ENCODE results near the gene TAF3.

TAF3 gene

DNA sequence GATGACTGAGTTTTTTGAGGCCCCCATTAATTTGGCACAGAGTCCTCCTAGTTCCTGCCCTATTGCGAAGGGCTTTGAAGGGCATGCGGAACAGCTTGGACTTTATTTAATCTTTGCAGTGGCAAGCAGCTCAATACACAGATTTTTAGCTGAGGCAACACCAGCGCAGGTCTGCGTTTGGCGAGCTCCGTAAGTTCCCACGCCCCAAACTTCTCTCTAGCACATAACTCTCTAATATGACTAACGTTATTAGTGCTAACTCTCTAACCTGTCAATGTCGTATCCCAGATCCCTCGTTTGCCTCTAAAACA is 366 bp upstream of the TAF3 start:
- H3K4me3 ChIP-seq (ENCODE audit: low read length) = peak overlapping the region; percentile 98
- no peaks in the 10 kb centered on the region for H3K4me1 ChIP-seq (ENCODE audit: control insufficient read depth, low read depth, low read length)
- H3K9ac ChIP-seq (ENCODE audit: low read length) = peak overlapping the region; percentile 73
- peaks cover 5% of the 10 kb centered on the region for H3K27me3 ChIP-seq (ENCODE audit: control insufficient read depth, insufficient read depth, low read length)
- no peak overlapping the region for H3K27ac ChIP-seq (ENCODE audit: low read length)
- no peaks in the 10 kb centered on the region for H3K36me3 ChIP-seq (ENCODE audit: control insufficient read depth, low read depth, low read length)
- H3K9me3 ChIP-seq (ENCODE audit: control insufficient read depth, low read depth, low read length) = no peaks in the 10 kb centered on the region

GRCh38 chr10:7819121-7819460 is 786 bp downstream of the TAF3 start:
- H3K36me3 ChIP-seq (ENCODE audit: control insufficient read depth, low read depth, low read length) = peaks cover 1% of the 10 kb centered on the region
- H3K4me1 ChIP-seq (ENCODE audit: control insufficient read depth, low read depth, low read length) = no peaks in the 10 kb centered on the region
- H3K4me3 ChIP-seq (ENCODE audit: low read length) = peak overlapping the region; percentile 98
- H3K27me3 ChIP-seq (ENCODE audit: control insufficient read depth, insufficient read depth, low read length) = peaks cover 5% of the 10 kb centered on the region
- no peaks in the 10 kb centered on the region for H3K9me3 ChIP-seq (ENCODE audit: control insufficient read depth, low read depth, low read length)
- H3K27ac ChIP-seq (ENCODE audit: low read length) = no peak overlapping the region
- peak overlapping the region; percentile 73 for H3K9ac ChIP-seq (ENCODE audit: low read length)

GRCh38 chr10:7824251-7824650 is 5.9 kb downstream of the TAF3 start:
- H3K27ac ChIP-seq (ENCODE audit: low read length) = no peak overlapping the region
- H3K4me3 ChIP-seq (ENCODE audit: low read length) = no peak overlapping the region
- peaks cover 19% of the 10 kb centered on the region for H3K36me3 ChIP-seq (ENCODE audit: control insufficient read depth, low read depth, low read length)
- H3K4me1 ChIP-seq (ENCODE audit: control insufficient read depth, low read depth, low read length) = no peaks in the 10 kb centered on the region
- H3K27me3 ChIP-seq (ENCODE audit: control insufficient read depth, insufficient read depth, low read length) = no peaks in the 10 kb centered on the region
- no peak overlapping the region for H3K9ac ChIP-seq (ENCODE audit: low read length)
- H3K9me3 ChIP-seq (ENCODE audit: control insufficient read depth, low read depth, low read length) = no peaks in the 10 kb centered on the region

- Histone ChIP-seq H3K27ac (ENCODE audit: low read length) (no peak overlapping the region), H3K9me3 (ENCODE audit: control insufficient read depth, low read depth, low read length) (no peaks in the 10 kb centered on the region), H3K27me3 (ENCODE audit: control insufficient read depth, insufficient read depth, low read length) (no peaks in the 10 kb centered on the region), H3K36me3 (ENCODE audit: control insufficient read depth, low read depth, low read length) (peaks cover 19% of the 10 kb centered on the region), H3K4me3 (ENCODE audit: low read length) (no peak overlapping the region), H3K9ac (ENCODE audit: low read length) (no peak overlapping the region), H3K4me1 (ENCODE audit: control insufficient read depth, low read depth, low read length) (no peaks in the 10 kb centered on the region)
Measured at GRCh38 chr10:7826971-7827370, 8.7 kb downstream of the TAF3 start.

- Histone ChIP-seq H3K27me3 (ENCODE audit: control insufficient read depth, insufficient read depth, low read length) (no peaks in the 10 kb centered on the region), H3K36me3 (ENCODE audit: control insufficient read depth, low read depth, low read length) (peaks cover 15% of the 10 kb centered on the region), H3K4me1 (ENCODE audit: control insufficient read depth, low read depth, low read length) (no peaks in the 10 kb centered on the region), H3K9me3 (ENCODE audit: control insufficient read depth, low read depth, low read length) (no peaks in the 10 kb centered on the region), H3K9ac (ENCODE audit: low read length) (no peak overlapping the region), H3K27ac (ENCODE audit: low read length) (no peak overlapping the region), H3K4me3 (ENCODE audit: low read length) (no peak overlapping the region)
Measured at GRCh38 chr10:7829289-7829834, 11.1 kb downstream of the TAF3 start.

DNA sequence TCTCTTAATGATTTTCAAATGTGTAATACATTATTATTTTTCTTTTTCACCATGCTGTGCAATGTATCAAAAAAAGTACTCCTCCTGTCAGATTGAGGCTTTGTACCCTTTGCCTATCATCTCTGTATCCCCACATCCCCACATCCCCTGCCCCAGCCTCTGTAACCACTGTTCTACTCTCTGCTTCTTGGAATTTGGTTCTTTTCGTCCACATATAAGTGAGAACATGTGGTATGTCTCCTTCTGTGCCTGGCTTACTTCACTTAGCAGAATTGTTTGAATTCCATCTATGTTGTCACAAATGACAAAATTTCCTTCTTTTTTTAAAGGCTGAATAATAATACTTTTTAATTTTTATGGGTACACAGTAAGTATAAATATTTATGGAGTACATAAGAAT is 13.8 kb downstream of the TAF3 start:
- H3K27ac ChIP-seq (ENCODE audit: low read length) = no peak overlapping the region
- no peaks in the 10 kb centered on the region for H3K9me3 ChIP-seq (ENCODE audit: control insufficient read depth, low read depth, low read length)
- H3K9ac ChIP-seq (ENCODE audit: low read length) = no peak overlapping the region

GRCh38 chr10:7833210-7833609 is 14.9 kb downstream of the TAF3 start:
- Histone ChIP-seq H3K27ac (ENCODE audit: low read length) (no peak overlapping the region), H3K9ac (ENCODE audit: low read length) (no peak overlapping the region), H3K36me3 (ENCODE audit: control insufficient read depth, low read depth, low read length) (no peaks in the 10 kb centered on the region), H3K9me3 (ENCODE audit: control insufficient read depth, low read depth, low read length) (no peaks in the 10 kb centered on the region), H3K4me1 (ENCODE audit: control insufficient read depth, low read depth, low read length) (no peaks in the 10 kb centered on the region), H3K27me3 (ENCODE audit: control insufficient read depth, insufficient read depth, low read length) (no peaks in the 10 kb centered on the region), H3K4me3 (ENCODE audit: low read length) (no peak overlapping the region)

More for the DNA sequence above, 13.8 kb downstream of the TAF3 start:
- Histone ChIP-seq H3K27me3 (ENCODE audit: control insufficient read depth, insufficient read depth, low read length) (no peaks in the 10 kb centered on the region), H3K4me3 (ENCODE audit: low read length) (no peak overlapping the region), H3K4me1 (ENCODE audit: control insufficient read depth, low read depth, low read length) (no peaks in the 10 kb centered on the region), H3K36me3 (ENCODE audit: control insufficient read depth, low read depth, low read length) (no peaks in the 10 kb centered on the region)

- Histone ChIP-seq H3K9me3 (ENCODE audit: control insufficient read depth, low read depth, low read length) (no peaks in the 10 kb centered on the region), H3K4me3 (ENCODE audit: low read length) (no peak overlapping the region), H3K4me1 (ENCODE audit: control insufficient read depth, low read depth, low read length) (no peaks in the 10 kb centered on the region), H3K27ac (ENCODE audit: low read length) (no peak overlapping the region), H3K9ac (ENCODE audit: low read length) (no peak overlapping the region), H3K36me3 (ENCODE audit: control insufficient read depth, low read depth, low read length) (no peaks in the 10 kb centered on the region), H3K27me3 (ENCODE audit: control insufficient read depth, insufficient read depth, low read length) (no peaks in the 10 kb centered on the region)
Measured at GRCh38 chr10:7834262-7834661, 16.0 kb downstream of the TAF3 start.

DNA sequence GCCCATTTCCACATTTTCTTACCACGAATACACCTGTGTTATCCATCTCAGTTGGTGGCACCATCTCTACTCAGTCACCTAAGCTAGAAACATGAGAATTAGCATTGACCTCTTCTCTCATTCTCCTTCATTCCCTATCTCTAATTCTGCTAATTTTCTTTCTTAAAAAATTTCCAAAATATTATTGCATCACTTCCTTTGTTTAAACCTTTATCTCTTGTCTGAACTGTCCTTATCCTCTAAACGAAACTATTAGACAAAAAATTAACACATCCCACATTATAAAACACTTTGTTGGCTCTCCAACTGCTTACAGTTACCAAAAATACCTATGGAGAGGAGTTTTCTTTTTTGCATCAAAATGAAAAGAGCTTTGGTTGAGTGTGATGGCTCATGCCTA is 18.3 kb downstream of the TAF3 start:
- H3K27ac ChIP-seq (ENCODE audit: low read length) = no peak overlapping the region
- no peak overlapping the region for H3K9ac ChIP-seq (ENCODE audit: low read length)
- no peaks in the 10 kb centered on the region for H3K9me3 ChIP-seq (ENCODE audit: control insufficient read depth, low read depth, low read length)
- no peak overlapping the region for H3K4me3 ChIP-seq (ENCODE audit: low read length)
- no peaks in the 10 kb centered on the region for H3K36me3 ChIP-seq (ENCODE audit: control insufficient read depth, low read depth, low read length)
- no peaks in the 10 kb centered on the region for H3K4me1 ChIP-seq (ENCODE audit: control insufficient read depth, low read depth, low read length)
- no peaks in the 10 kb centered on the region for H3K27me3 ChIP-seq (ENCODE audit: control insufficient read depth, insufficient read depth, low read length)

- H3K36me3 ChIP-seq (ENCODE audit: control insufficient read depth, low read depth, low read length) = no peaks in the 10 kb centered on the region
- no peak overlapping the region for H3K4me3 ChIP-seq (ENCODE audit: low read length)
- no peaks in the 10 kb centered on the region for H3K9me3 ChIP-seq (ENCODE audit: control insufficient read depth, low read depth, low read length)
- H3K4me1 ChIP-seq (ENCODE audit: control insufficient read depth, low read depth, low read length) = no peaks in the 10 kb centered on the region
- no peak overlapping the region for H3K27ac ChIP-seq (ENCODE audit: low read length)
- H3K27me3 ChIP-seq (ENCODE audit: control insufficient read depth, insufficient read depth, low read length) = no peaks in the 10 kb centered on the region
- no peak overlapping the region for H3K9ac ChIP-seq (ENCODE audit: low read length)
Measured at GRCh38 chr10:7846591-7846990, 28.3 kb downstream of the TAF3 start.

GRCh38 chr10:7853226-7853842 is 35.0 kb downstream of the TAF3 start:
- H3K9ac ChIP-seq (ENCODE audit: low read length) = no peak overlapping the region
- no peaks in the 10 kb centered on the region for H3K9me3 ChIP-seq (ENCODE audit: control insufficient read depth, low read depth, low read length)
- no peaks in the 10 kb centered on the region for H3K27me3 ChIP-seq (ENCODE audit: control insufficient read depth, insufficient read depth, low read length)
- H3K36me3 ChIP-seq (ENCODE audit: control insufficient read depth, low read depth, low read length) = no peaks in the 10 kb centered on the region
- no peak overlapping the region for H3K4me3 ChIP-seq (ENCODE audit: low read length)
- H3K27ac ChIP-seq (ENCODE audit: low read length) = no peak overlapping the region
- H3K4me1 ChIP-seq (ENCODE audit: control insufficient read depth, low read depth, low read length) = peaks cover 12% of the 10 kb centered on the region

GRCh38 chr10:7853890-7854289 is 35.6 kb downstream of the TAF3 start:
- no peaks in the 10 kb centered on the region for H3K36me3 ChIP-seq (ENCODE audit: control insufficient read depth, low read depth, low read length)

More at GRCh38 chr10:7853890-7854289, 35.6 kb downstream of the TAF3 start:
- H3K9ac ChIP-seq (ENCODE audit: low read length) = no peak overlapping the region
- H3K4me1 ChIP-seq (ENCODE audit: control insufficient read depth, low read depth, low read length) = peaks cover 12% of the 10 kb centered on the region
- H3K4me3 ChIP-seq (ENCODE audit: low read length) = no peak overlapping the region
- H3K9me3 ChIP-seq (ENCODE audit: control insufficient read depth, low read depth, low read length) = no peaks in the 10 kb centered on the region
- no peaks in the 10 kb centered on the region for H3K27me3 ChIP-seq (ENCODE audit: control insufficient read depth, insufficient read depth, low read length)
- no peak overlapping the region for H3K27ac ChIP-seq (ENCODE audit: low read length)
